Stimulated activated naive B cell treated with anti-CD40 and anti-IgM and Interleukin-4, amounts not matched to agents 10 μg/mL and 1 μg/mL and 100 μg/mL, for 72 hours (primary cell): ENCODE results near the gene MTRF1L.

ENCODE experiments used
- ATAC-seq, 2 donors: fragments of 150-1000 bp; cut with Tn5 transposase; replicated peaks; 2 replicates each; pipeline ENCODE4 v1.10.0; 2021; ENCODE audit warnings: moderate library complexity in 1 of 2
- DNase-seq: peaks from one replicate; pipeline ENCODE4 v3.0.0; 2021
- H3K27ac Mint-ChIP-seq: one replicate; pipeline ENCODE4 v1.8.0; 2022; ENCODE audit warnings: mild to moderate bottlenecking, mixed read lengths
- H3K27me3 Mint-ChIP-seq, 2 donors: one replicate each; pipeline ENCODE4 v1.8.0; 2022; ENCODE audit warnings: mixed read lengths in 2 of 2
- H3K36me3 Mint-ChIP-seq, 2 donors: one replicate each; pipeline ENCODE4 v1.8.0; 2022; ENCODE audit warnings: mixed read lengths in 2 of 2, mild to moderate bottlenecking in 1 of 2
- H3K4me1 Mint-ChIP-seq, 2 donors: one replicate each; pipeline ENCODE4 v1.8.0; 2022; ENCODE audit warnings: mixed read lengths in 2 of 2, mild to moderate bottlenecking in 1 of 2
- H3K4me3 Mint-ChIP-seq, 2 donors: one replicate each; pipeline ENCODE4 v1.8.0; 2022; ENCODE audit warnings: mild to moderate bottlenecking in 2 of 2, mixed read lengths in 2 of 2, moderate library complexity in 1 of 2
- H3K9me3 Mint-ChIP-seq, 2 donors: one replicate each; pipeline ENCODE4 v1.8.0; 2022; ENCODE audit warnings: mixed read lengths in 2 of 2, mild to moderate bottlenecking in 1 of 2

The MTRF1L gene

GRCh38 chr6:152943260-152943897, 59.1 kb downstream of the MTRF1L start:
- Mint-ChIP-seq H3K4me1 (peaks cover 2 to 5% of the 10 kb centered on the region in 2 donors), H3K9me3 (no peaks in the 10 kb centered on the region), H3K27me3 (peaks cover 19 to 32% of the 10 kb centered on the region in 2 donors), H3K36me3 (no peaks in the 10 kb centered on the region), H3K4me3 (no peak overlapping the region), H3K27ac (no peak overlapping the region)
- DNase-seq (no peak), ATAC-seq (no peak)

DNA sequence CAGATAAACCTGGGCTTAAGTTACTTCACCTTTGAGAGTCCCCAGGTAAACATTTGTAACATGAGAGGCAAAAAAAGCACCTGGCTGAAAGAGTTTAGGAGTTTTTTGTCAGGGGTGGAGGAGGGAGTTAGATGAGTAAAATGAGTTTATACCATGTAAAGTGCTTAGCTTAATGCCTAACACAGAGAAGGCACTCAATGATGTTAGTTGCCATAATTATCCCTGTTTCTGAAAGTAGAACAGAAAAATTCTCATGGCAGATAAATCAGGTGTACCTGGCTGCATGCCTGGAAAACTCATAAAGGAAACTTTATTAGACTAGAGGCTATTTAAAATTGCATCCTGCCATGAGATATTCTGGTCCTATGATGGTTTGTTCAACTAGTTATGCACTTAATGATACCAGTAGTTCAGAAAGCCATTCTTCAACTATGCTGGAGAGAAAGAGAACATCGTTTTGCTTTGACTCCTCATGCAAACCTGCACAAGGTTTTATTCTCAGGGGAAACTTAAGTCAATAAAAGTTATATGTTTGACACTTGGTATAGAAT, 60.1 kb downstream of the MTRF1L start:
- H3K27me3 Mint-ChIP-seq: peaks cover 18 to 30% of the 10 kb centered on the region in 2 donors
- ATAC-seq: no peak

GRCh38 chr6:152941746-152942145, 60.8 kb downstream of the MTRF1L start:
- no peak overlapping the region for H3K4me3 Mint-ChIP-seq
- H3K36me3 Mint-ChIP-seq: no peaks in the 10 kb centered on the region
- no peaks in the 10 kb centered on the region for H3K9me3 Mint-ChIP-seq
- no peaks in the 10 kb centered on the region for H3K4me1 Mint-ChIP-seq
- peaks cover 20 to 32% of the 10 kb centered on the region in 2 donors for H3K27me3 Mint-ChIP-seq
- ATAC-seq (no peak), DNase-seq (no peak)
- no peak overlapping the region for H3K27ac Mint-ChIP-seq

More for the DNA sequence above, 60.1 kb downstream of the MTRF1L start:
- H3K27ac Mint-ChIP-seq: no peak overlapping the region
- no peak for DNase-seq
- no peak overlapping the region for H3K4me3 Mint-ChIP-seq
- no peaks in the 10 kb centered on the region for H3K36me3 Mint-ChIP-seq
- no peaks in the 10 kb centered on the region for H3K4me1 Mint-ChIP-seq
- H3K9me3 Mint-ChIP-seq: no peaks in the 10 kb centered on the region
